ENCODE measurements around the gene RNF224. TPM values are rescaled to one million over a fixed set of nuclear protein-coding genes. Genes with fewer than 3 reads are reported as not detected.

RNF224 gene
- polyA plus RNA-seq, 3 donors = not detected

DNA sequence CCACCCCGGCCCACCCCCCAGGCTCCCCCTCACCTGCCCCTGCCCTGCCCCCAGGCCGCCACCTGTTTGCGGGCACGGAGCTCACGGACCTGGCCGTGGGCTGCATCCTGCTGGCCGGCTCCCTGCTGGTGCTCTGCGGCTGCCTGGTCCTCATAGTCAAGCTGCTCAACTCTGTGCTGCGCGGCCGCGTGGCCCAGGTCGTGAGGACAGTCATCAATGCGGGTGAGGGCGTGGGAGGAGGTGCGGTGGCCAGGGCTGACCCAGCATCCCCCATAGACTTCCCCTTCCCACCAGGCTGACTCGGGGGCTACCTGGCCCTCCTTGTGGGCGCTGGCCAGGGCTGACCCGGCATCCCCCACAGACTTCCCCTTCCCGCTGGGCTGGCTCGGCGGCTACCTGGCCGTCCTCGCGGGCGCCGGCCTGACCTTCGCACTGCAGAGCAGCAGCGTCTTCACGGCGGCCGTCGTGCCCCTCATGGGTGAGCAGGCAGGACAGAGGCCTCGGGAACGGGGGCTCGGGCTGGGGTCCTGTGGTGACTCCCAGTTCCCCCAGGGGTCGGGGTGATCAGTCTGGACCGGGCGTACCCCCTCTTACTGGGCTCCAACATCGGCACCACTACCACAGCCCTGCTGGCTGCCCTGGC, 6.9 kb downstream of the RNF224 start:
- no peaks in the 10 kb centered on the region for H3K9me3 ChIP-seq (replicated peaks in 1 of 2; ENCODE audit: control insufficient read depth in 1 of 2, insufficient read depth in 1 of 2, low read length in 2 of 2)
- Mint-ChIP-seq H3K27ac (no peak overlapping the region), H3K4me1 (peaks cover 14% of the 10 kb centered on the region), H3K9me3 (peaks cover 0 to 2% (median 0%) of the 10 kb centered on the region in 7 donors), H3K27me3 (ENCODE audit: low read depth in 3 of 3) (peaks cover 2 to 34% (median 8%) of the 10 kb centered on the region in 3 donors), H3K4me3 (no peak overlapping the region), H3K36me3 (no peaks in the 10 kb centered on the region)
- no peak overlapping the region for H2AFZ ChIP-seq (ENCODE audit: insufficient read depth, low read depth, low read length, poor library complexity, severe bottlenecking)
- H3K36me3 ChIP-seq (replicated peaks in 1 of 2; ENCODE audit: control insufficient read depth in 1 of 2, insufficient read depth in 2 of 2, low read length in 2 of 2) = no peaks in the 10 kb centered on the region
- intact Hi-C loops (cut with micrococcal nuclease) = no loop called here
- peaks cover 12% of the 10 kb centered on the region for H3K79me2 ChIP-seq (ENCODE audit: insufficient read depth, low read length)
- no peak overlapping the region for H3K9ac ChIP-seq (ENCODE audit: insufficient read depth, low read length, poor library complexity, severe bottlenecking)
- no peak overlapping the region for H3K27ac ChIP-seq (ENCODE audit: low read depth in 1 of 2, low read length in 2 of 2)
- no peaks in the 10 kb centered on the region for H3K27me3 ChIP-seq (ENCODE audit: control insufficient read depth in 2 of 2, insufficient read depth in 2 of 2, low read length in 2 of 2)
- DNase-seq = no peak
- H3K4me2 ChIP-seq (replicated peaks; ENCODE audit: extremely low read depth, low read length, poor library complexity, severe bottlenecking) = no peak overlapping the region
- TF ChIP-seq CTCF (IDR thresholded peaks at IDR 0.05) = no peak
- no peaks in the 10 kb centered on the region for H4K20me1 ChIP-seq (ENCODE audit: insufficient read depth, low read length)
- no peak overlapping the region for H3K4me3 ChIP-seq (replicated peaks in 1 of 3; ENCODE audit: low read depth in 2 of 3, low read length in 3 of 3)
- H3K4me1 ChIP-seq (ENCODE audit: control insufficient read depth in 1 of 2, insufficient read depth in 2 of 2, low read length in 2 of 2) = peaks cover 22 to 23% of the 10 kb centered on the region in 2 donors
- 81% methylated on average over 24 of the region's 40 CpGs for WGBS (ENCODE audit: insufficient coverage)

GRCh38 chr9:137234758-137235423, 7.6 kb downstream of the RNF224 start:
- Histone ChIP-seq H3K9me3 (replicated peaks in 1 of 2; ENCODE audit: control insufficient read depth in 1 of 2, insufficient read depth in 1 of 2, low read length in 2 of 2) (no peaks in the 10 kb centered on the region), H3K4me2 (replicated peaks; ENCODE audit: extremely low read depth, low read length, poor library complexity, severe bottlenecking) (no peak overlapping the region), H3K36me3 (replicated peaks in 1 of 2; ENCODE audit: control insufficient read depth in 1 of 2, insufficient read depth in 2 of 2, low read length in 2 of 2) (no peaks in the 10 kb centered on the region), H3K9ac (ENCODE audit: insufficient read depth, low read length, poor library complexity, severe bottlenecking) (no peak overlapping the region), H4K20me1 (ENCODE audit: insufficient read depth, low read length) (no peaks in the 10 kb centered on the region), H2AFZ (ENCODE audit: insufficient read depth, low read depth, low read length, poor library complexity, severe bottlenecking) (no peak overlapping the region), H3K4me3 (replicated peaks in 1 of 3; ENCODE audit: low read depth in 2 of 3, low read length in 3 of 3) (no peak overlapping the region), H3K27me3 (ENCODE audit: control insufficient read depth in 2 of 2, insufficient read depth in 2 of 2, low read length in 2 of 2) (no peaks in the 10 kb centered on the region), H3K79me2 (ENCODE audit: insufficient read depth, low read length) (peaks cover 17% of the 10 kb centered on the region), H3K4me1 (ENCODE audit: control insufficient read depth in 1 of 2, insufficient read depth in 2 of 2, low read length in 2 of 2) (peaks cover 29 to 30% of the 10 kb centered on the region in 2 donors), H3K27ac (ENCODE audit: low read depth in 1 of 2, low read length in 2 of 2) (no peak overlapping the region)
- Mint-ChIP-seq H3K27me3 (ENCODE audit: low read depth in 3 of 3) (peaks cover 2 to 27% (median 8%) of the 10 kb centered on the region in 3 donors), H3K4me1 (peaks cover 21% of the 10 kb centered on the region), H3K4me3 (no peak overlapping the region), H3K36me3 (no peaks in the 10 kb centered on the region), H3K9me3 (peaks cover 0 to 2% (median 0%) of the 10 kb centered on the region in 7 donors), H3K27ac (peak overlapping the region in 1 of 7 donors; percentile 70)
- WGBS (ENCODE audit: insufficient coverage) = 78% methylated on average over 17 of the region's 18 CpGs
- TF ChIP-seq CTCF (IDR thresholded peaks at IDR 0.05) = no peak
- intact Hi-C loops (cut with micrococcal nuclease) = loop anchor here in 1 of 2 donors (5.0 kb wide), 2 partner anchors 48 to 113 kb away; partner anchors contain the start of genes ANAPC2 and SSNA1
- DNase-seq = no peak
